Breast epithelium (tissue), 4 donors: ENCODE data around the gene ARHGDIA. TPM values are rescaled to one million over a fixed set of nuclear protein-coding genes. Genes with fewer than 3 reads are reported as not detected.

ENCODE experiments used
- DNase-seq, 2 donors: peaks; one replicate each; pipeline ENCODE4 v3.0.0-alpha.2; 2019; ENCODE audit warnings: low spot score in 2 of 2
- H3K27ac ChIP-seq, 2 donors: fragments of 200-600 bp; sonication (generic) in 1 of 2; one replicate each; pipeline ENCODE4 v1.5.1; 2016 to 2019; ENCODE audit warnings: mild to moderate bottlenecking in 1 of 2
- H3K27me3 ChIP-seq, 2 donors: fragments of 200-600 bp; sonication (generic) in 1 of 2; one replicate each; pipeline versions ENCODE4 v1.5.1 to v1.6.0; 2017 to 2019; ENCODE audit warnings: control low read depth in 1 of 2, mild to moderate bottlenecking in 1 of 2
- H3K36me3 ChIP-seq: fragments of 200-600 bp; one replicate; pipeline ENCODE4 v1.5.1; 2019
- H3K4me1 ChIP-seq, 2 donors: fragments of 200-600 bp; sonication (generic); one replicate each; pipeline ENCODE4 v1.5.1; 2016 to 2019; ENCODE audit warnings: control low read depth in 1 of 2
- H3K4me3 ChIP-seq, 3 donors: fragments of 200-600 bp; sonication (generic); 1 replicate in 2 of 3; 2 replicates in 1 of 3; pipeline ENCODE4 v1.5.1; 2016 to 2019; ENCODE audit warnings: mild to moderate bottlenecking in 3 of 3, moderate library complexity in 2 of 3
- H3K9me3 ChIP-seq, 2 donors: fragments of 200-600 bp; sonication (generic) in 1 of 2; one replicate each; pipeline ENCODE4 v1.5.1; 2016 to 2019; ENCODE audit warnings: control low read depth in 1 of 2
- POLR2A ChIP-seq: fragments of 450-650 bp; IDR thresholded peaks from one replicate; pipeline ENCODE4 v1.6.1; 2016; ENCODE audit warnings: antibody characterized with exemption, mild to moderate bottlenecking, moderate library complexity
- POLR2AphosphoS5 ChIP-seq, 3 donors: sonication (generic); formaldehyde crosslinking; IDR thresholded peaks; one replicate each; pipeline ENCODE4 v1.6.1; 2017; ENCODE audit warnings: antibody characterized with exemption in 3 of 3
- intact Hi-C: fragments of 100-400 bp; cut with DNase I; formaldehyde crosslinking; loops from one replicate; pipeline ENCODE4 v1.15.1; 2023; ENCODE audit warnings: low total_unique reads
- total RNA-seq, 3 donors: library from RNA; depleted of rRNA; stranded (reverse); fragments of >200 nt; gene quantifications; one replicate each; pipeline ENCODE4 v1.1.0, GENCODE V29; 2016
- TF ChIP-seq, protein P1 (sequence below), 3 donors: fragments of 450-650 bp; IDR thresholded peaks; one replicate each; pipeline ENCODE4 v1.5.1; 2016 to 2017; ENCODE audit warnings: antibody characterized with exemption in 3 of 3, mild to moderate bottlenecking in 3 of 3, moderate library complexity in 3 of 3

ARHGDIA gene
- total RNA-seq, 3 donors from 2014 or later, result 67.0 to 135 (median 124) TPM

DNA sequence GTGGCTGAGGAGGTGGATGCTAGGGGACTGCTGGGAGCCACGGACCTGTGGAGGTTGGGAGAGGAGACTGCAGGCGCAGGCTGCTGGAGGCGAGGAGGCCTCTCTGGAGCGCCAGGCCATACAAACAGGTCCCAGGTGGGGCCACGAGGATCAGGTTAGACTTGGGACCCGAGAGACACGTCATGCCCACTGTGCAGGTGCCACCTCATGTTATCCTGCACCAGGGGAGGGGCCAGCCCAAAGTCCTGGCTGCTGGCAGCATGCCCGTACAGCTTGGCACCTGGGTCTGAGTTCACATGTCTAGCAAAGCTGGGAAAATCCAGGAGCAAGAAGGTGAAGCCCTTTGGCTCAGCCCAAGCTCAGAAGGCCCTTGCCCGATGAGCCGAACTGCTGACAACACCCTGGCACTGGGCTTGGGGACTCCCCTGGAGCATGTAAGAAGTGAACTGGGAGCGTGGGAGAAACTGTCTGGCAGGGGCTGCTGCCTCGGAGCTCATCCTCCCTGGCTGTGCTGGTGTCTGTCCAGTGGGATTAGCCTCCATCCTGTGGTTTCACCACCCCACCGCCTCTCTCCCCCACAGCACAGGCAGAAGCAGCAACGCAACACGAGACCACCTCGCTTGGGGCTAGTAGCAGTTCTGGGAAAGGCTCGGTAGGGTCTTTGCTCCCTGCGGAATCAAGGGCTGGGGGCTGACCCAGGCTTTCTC, 5.3 kb downstream of the ARHGDIA start:
- TF ChIP-seq POLR2AphosphoS5 (IDR thresholded peaks at IDR 0.05) (no peak), POLR2A (no peak)
- TF ChIP-seq, protein P1, sequence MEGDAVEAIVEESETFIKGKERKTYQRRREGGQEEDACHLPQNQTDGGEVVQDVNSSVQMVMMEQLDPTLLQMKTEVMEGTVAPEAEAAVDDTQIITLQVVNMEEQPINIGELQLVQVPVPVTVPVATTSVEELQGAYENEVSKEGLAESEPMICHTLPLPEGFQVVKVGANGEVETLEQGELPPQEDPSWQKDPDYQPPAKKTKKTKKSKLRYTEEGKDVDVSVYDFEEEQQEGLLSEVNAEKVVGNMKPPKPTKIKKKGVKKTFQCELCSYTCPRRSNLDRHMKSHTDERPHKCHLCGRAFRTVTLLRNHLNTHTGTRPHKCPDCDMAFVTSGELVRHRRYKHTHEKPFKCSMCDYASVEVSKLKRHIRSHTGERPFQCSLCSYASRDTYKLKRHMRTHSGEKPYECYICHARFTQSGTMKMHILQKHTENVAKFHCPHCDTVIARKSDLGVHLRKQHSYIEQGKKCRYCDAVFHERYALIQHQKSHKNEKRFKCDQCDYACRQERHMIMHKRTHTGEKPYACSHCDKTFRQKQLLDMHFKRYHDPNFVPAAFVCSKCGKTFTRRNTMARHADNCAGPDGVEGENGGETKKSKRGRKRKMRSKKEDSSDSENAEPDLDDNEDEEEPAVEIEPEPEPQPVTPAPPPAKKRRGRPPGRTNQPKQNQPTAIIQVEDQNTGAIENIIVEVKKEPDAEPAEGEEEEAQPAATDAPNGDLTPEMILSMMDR (IDR thresholded peaks at IDR 0.05), result no peak
- no peaks in the 10 kb centered on the region for H3K36me3 ChIP-seq
- peaks cover 0 to 14% of the 10 kb centered on the region in 2 donors for H3K4me1 ChIP-seq
- H3K27me3 ChIP-seq, result no peaks in the 10 kb centered on the region
- H3K9me3 ChIP-seq, result no peaks in the 10 kb centered on the region
- H3K4me3 ChIP-seq, result no peak overlapping the region
- H3K27ac ChIP-seq, result peak overlapping the region; percentile 97
- intact Hi-C loops, result no loop called here
- DNase-seq, result no peak

DNA sequence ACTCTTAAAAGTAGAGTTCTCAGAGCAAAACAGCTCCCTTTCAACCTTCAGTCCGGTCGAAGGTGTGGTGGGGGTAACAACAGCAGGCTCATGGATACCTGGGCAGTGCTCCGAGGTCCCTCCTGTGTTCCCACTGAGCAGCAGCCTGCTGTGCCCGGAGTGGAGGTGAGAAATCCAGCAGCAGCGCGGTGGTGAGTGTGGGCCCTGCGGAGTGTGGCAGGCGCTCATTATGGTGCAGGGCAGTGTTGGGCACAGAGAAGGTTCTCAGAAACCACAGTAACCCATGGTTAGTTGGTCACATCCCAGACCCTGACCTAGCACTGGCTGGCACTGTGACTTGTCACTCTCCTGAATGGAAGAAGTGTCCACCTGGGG, 5.8 kb downstream of the ARHGDIA start:
- Histone ChIP-seq H3K27ac (no peak overlapping the region), H3K4me3 (no peak overlapping the region), H3K36me3 (no peaks in the 10 kb centered on the region), H3K9me3 (no peaks in the 10 kb centered on the region), H3K4me1 (peaks cover 0 to 14% of the 10 kb centered on the region in 2 donors), H3K27me3 (no peaks in the 10 kb centered on the region)
- intact Hi-C loops, result no loop called here
- TF ChIP-seq POLR2AphosphoS5 (IDR thresholded peaks at IDR 0.05), result no peak
- TF ChIP-seq, protein P1 (IDR thresholded peaks at IDR 0.05), result no peak
- no peak for DNase-seq

DNA sequence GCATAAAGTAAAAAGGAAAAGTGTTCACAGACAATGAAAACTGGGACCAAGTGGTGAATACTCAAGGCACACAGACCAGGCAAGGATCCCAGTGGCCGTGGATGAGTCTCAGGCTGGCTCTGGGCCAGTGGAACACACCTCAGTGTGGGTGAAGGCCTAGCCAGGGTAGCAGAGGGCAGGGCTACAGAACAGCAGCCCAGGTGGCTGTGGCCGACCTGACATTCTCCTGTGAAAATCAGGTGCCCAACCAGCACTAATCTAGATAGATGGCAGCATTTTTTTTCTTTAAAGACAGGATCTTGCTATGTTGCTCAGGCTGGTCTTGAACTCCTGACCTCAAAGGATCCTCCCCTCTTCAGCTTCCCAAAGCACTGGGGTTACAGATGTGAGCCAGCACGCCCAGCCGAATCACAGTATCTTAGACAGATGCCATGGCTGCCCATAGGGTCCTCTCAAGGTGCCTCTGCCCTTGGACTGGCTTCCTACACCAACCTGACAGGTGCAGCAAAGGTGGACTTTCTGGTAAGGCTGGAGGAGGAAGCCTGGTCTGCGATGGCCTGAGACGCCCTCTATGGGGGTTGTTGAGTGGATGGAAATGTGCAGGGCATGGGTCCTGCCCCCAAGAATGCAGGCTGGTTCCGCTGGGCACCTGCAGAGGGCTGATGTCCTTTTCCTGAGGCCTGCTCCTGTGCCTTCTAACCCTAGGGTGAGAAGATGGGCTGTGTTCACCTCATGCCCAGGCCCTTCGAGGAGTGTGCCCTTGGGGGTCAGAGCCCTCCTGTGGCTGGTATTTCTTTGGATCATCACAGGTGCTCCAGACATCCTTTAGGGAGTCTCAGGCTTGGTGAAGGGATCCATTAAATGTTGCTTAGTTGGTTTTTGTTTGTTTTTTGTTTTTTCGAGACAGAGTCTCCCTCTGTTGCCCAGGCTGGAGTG, 7.0 kb downstream of the ARHGDIA start:
- Histone ChIP-seq H3K27ac (peak overlapping the region in 1 of 2 donors; percentile 34), H3K4me1 (peaks cover 2 to 11% of the 10 kb centered on the region in 2 donors)
- TF ChIP-seq POLR2AphosphoS5 (IDR thresholded peaks at IDR 0.05), result no peak
- TF ChIP-seq, protein P1 (IDR thresholded peaks at IDR 0.05), result no peak
- TF ChIP-seq POLR2A, result no peak

DNA sequence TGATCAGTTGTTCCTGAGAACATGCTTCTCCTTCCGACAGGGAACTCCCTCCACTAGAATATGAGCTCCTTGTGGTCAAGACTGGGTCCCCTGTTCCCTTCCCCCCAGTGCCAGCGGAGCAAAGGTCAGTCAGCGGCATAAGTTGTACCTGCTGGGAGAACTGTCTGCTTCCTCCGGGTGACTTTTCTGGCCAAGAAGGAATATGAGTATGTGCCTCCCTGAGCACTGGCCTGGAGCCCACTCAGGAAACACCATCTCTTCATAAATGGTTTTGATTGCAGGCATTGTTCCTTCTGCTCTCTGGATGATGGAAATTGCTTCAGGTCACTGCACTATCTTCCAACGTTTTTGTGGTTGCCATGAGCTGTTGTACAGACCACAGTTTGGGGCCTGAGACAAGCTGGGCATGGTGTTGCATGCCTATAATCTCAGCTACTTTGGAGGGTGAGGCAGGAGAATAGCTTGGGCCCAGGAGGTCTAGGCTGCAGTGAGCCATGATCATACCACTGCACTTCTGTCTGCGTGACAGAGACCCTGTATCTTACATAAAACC, 7.9 kb downstream of the ARHGDIA start:
- Histone ChIP-seq H3K4me1 (peaks cover 10 to 20% of the 10 kb centered on the region in 2 donors), H3K4me3 (no peak overlapping the region), H3K27me3 (no peaks in the 10 kb centered on the region), H3K9me3 (no peaks in the 10 kb centered on the region), H3K27ac (peak overlapping the region in 1 of 2 donors; percentile 33), H3K36me3 (no peaks in the 10 kb centered on the region)
- no peak for DNase-seq
- intact Hi-C loops, result no loop called here
- TF ChIP-seq, protein P1 (IDR thresholded peaks at IDR 0.05), result no peak
- TF ChIP-seq POLR2A (no peak), POLR2AphosphoS5 (IDR thresholded peaks at IDR 0.05) (no peak)

More for the DNA sequence above, 7.0 kb downstream of the ARHGDIA start:
- intact Hi-C loops, result no loop called here
- Histone ChIP-seq H3K36me3 (no peaks in the 10 kb centered on the region), H3K9me3 (no peaks in the 10 kb centered on the region), H3K27me3 (no peaks in the 10 kb centered on the region), H3K4me3 (no peak overlapping the region)
- no peak for DNase-seq
